GM23338 (cell line): ENCODE data around the gene B4GALT5. TPM values are rescaled to one million over a fixed set of nuclear protein-coding genes. Genes with fewer than 3 reads are reported as not detected.

Experiments
- ATAC-seq: fragments of 200-7000 bp; cut with Tn5 transposase; 3 replicates; pipeline ENCODE4 v1.9.1; 2020
- DNase-seq: peaks from one replicate; pipeline ENCODE4 v3.0.0-alpha.2; 2015; ENCODE audit warnings: low spot score
- H2AFZ ChIP-seq: fragments of 200-600 bp; sonication (generic); 2 replicates; pipeline ENCODE4 v1.8.0; 2016; ENCODE audit warnings: antibody characterized with exemption, mild to moderate bottlenecking, moderate library complexity
- H3F3A ChIP-seq: fragments of 200-600 bp; sonication (generic); replicated peaks from 2 replicates; pipeline ENCODE4 v1.8.0; 2017; ENCODE audit warnings: antibody characterized with exemption, mixed run types, low read depth
- H3K27ac ChIP-seq: fragments of 200-600 bp; sonication (generic); 2 replicates; pipeline ENCODE4 v1.6.1; 2016; ENCODE audit warnings: low read depth
- H3K27me3 ChIP-seq: fragments of 200-600 bp; sonication (generic); 2 replicates; pipeline ENCODE4 v1.8.0; 2016; ENCODE audit warnings: mild to moderate bottlenecking, mixed run types, moderate library complexity; ENCODE audit not compliant: insufficient read depth
- H3K36me3 ChIP-seq: fragments of 200-600 bp; sonication (generic); 2 replicates; pipeline ENCODE4 v1.8.0; 2016; ENCODE audit warnings: mild to moderate bottlenecking; ENCODE audit not compliant: insufficient read depth
- H3K4me1 ChIP-seq: fragments of 200-600 bp; sonication (generic); 2 replicates; pipeline ENCODE4 v1.8.0; 2016; ENCODE audit warnings: mild to moderate bottlenecking, moderate library complexity; ENCODE audit not compliant: insufficient read depth
- H3K4me2 ChIP-seq: fragments of 200-600 bp; sonication (generic); 2 replicates; pipeline ENCODE4 v1.7.1; 2017; ENCODE audit warnings: mixed run types
- H3K4me3 ChIP-seq: fragments of 200-600 bp; sonication (generic); 2 replicates; pipeline ENCODE4 v1.6.1; 2016; ENCODE audit warnings: mixed run types
- H3K79me2 ChIP-seq: fragments of 200-600 bp; sonication (generic); replicated peaks from 2 replicates; pipeline ENCODE4 v1.8.0; 2017; ENCODE audit warnings: mild to moderate bottlenecking; ENCODE audit not compliant: insufficient read depth
- H3K9me2 ChIP-seq: fragments of 200-600 bp; sonication (generic); 2 replicates; pipeline ENCODE4 v1.8.0; 2017; ENCODE audit not compliant: insufficient read depth
- H4K20me1 ChIP-seq: fragments of 200-600 bp; sonication (generic); replicated peaks from 2 replicates; pipeline ENCODE4 v1.8.0; 2017; ENCODE audit warnings: mild to moderate bottlenecking; ENCODE audit not compliant: insufficient read depth
- H3K27ac Mint-ChIP-seq: 2 replicates; pipeline ENCODE4 v1.8.0; 2020; ENCODE audit warnings: inconsistent platforms, mild to moderate bottlenecking, moderate library complexity, mixed read lengths
- H3K27me3 Mint-ChIP-seq: 3 replicates; pipeline ENCODE4 v1.8.0; 2022; ENCODE audit warnings: low read depth, mild to moderate bottlenecking, moderate library complexity, mixed read lengths, inconsistent platforms; ENCODE audit not compliant: insufficient read depth, poor library complexity
- H3K36me3 Mint-ChIP-seq: 3 replicates; pipeline ENCODE4 v1.8.0; 2021; ENCODE audit warnings: low read depth, mild to moderate bottlenecking, inconsistent platforms, moderate library complexity, mixed read lengths
- H3K4me1 Mint-ChIP-seq: 3 replicates; pipeline ENCODE4 v1.8.0; 2020; ENCODE audit warnings: mild to moderate bottlenecking, inconsistent platforms, mixed read lengths
- H3K4me3 Mint-ChIP-seq: 3 replicates; pipeline ENCODE4 v1.8.0; 2021; ENCODE audit warnings: moderate library complexity, mild to moderate bottlenecking, inconsistent platforms, mixed read lengths
- H3K9me3 Mint-ChIP-seq: 3 replicates; pipeline ENCODE4 v1.8.0; 2020; ENCODE audit warnings: moderate library complexity, mild to moderate bottlenecking, inconsistent platforms, mixed read lengths
- ETS1 ChIP-seq: IDR thresholded peaks from 2 replicates; pipeline ENCODE4 v1.6.1; 2016; ENCODE audit warnings: antibody characterized with exemption
- EZH2 ChIP-seq: fragments of 200-600 bp; sonication (generic); IDR thresholded peaks from one replicate; pipeline ENCODE4 v1.8.0; 2017; ENCODE audit warnings: antibody characterized with exemption, mild to moderate bottlenecking, low read depth; ENCODE audit not compliant: unreplicated experiment
- EZH2phosphoT487 ChIP-seq: fragments of 200-600 bp; sonication (generic); IDR thresholded peaks from one replicate; pipeline ENCODE4 v1.8.1; 2018; ENCODE audit warnings: antibody characterized with exemption; ENCODE audit not compliant: unreplicated experiment
- POLR2AphosphoS5 ChIP-seq: IDR thresholded peaks from 2 replicates; pipeline ENCODE4 v1.6.1; 2016; ENCODE audit warnings: antibody characterized with exemption, low read depth
- ZNF114 ChIP-seq: fragments of 250-450 bp; sonication (Bioruptor Pico); IDR thresholded peaks from 2 replicates; pipeline ENCODE4 v1.5.0; 2020; ENCODE audit warnings: mild to moderate bottlenecking, moderate library complexity
- polyA plus RNA-seq: library from polyadenylated mRNA; unstranded; fragments of >200 nt; fragmentation: Nextera tagmentation; extraction: Ambion mirVana; gene quantifications from 2 replicates; pipeline ENCODE4 v1.2.1, GENCODE V29; 2016
- total RNA-seq: library from RNA; depleted of rRNA; stranded (reverse); fragments of >200 nt; shearing (Covaris generic); gene quantifications from 2 replicates; pipeline ENCODE4 v1.2.3, GENCODE V29; 2014
- TF ChIP-seq, protein P1 (sequence below): fragments of 250-450 bp; sonication (Bioruptor Pico); IDR thresholded peaks from 2 replicates; pipeline ENCODE4 v1.5.0; 2020; ENCODE audit warnings: mild to moderate bottlenecking, moderate library complexity
- TF ChIP-seq, protein P2 (sequence below), 2 experiments: fragments of 200-600 bp in 1 of 2; sonication (generic) in 1 of 2; conservative IDR thresholded peaks; 2 replicates each; pipeline versions ENCODE4 v1.5.1 to v1.6.1; 2016 to 2017; ENCODE audit warnings: antibody characterized with exemption in 2 of 2, low read depth in 2 of 2, mild to moderate bottlenecking in 2 of 2, moderate library complexity in 1 of 2

The B4GALT5 gene
- total and polyA plus RNA-seq, 2 experiments from 2014 or later: 19.1 to 50.3 TPM

- Mint-ChIP-seq H3K27ac (no peak overlapping the region), H3K4me3 (no peak overlapping the region), H3K27me3 (peaks cover 2% of the 10 kb centered on the region), H3K36me3 (no peaks in the 10 kb centered on the region), H3K9me3 (no peaks in the 10 kb centered on the region), H3K4me1 (peaks cover 7% of the 10 kb centered on the region; the same call in 2 of the 3 replicates)
- peak; percentile 25 for DNase-seq
- H3F3A ChIP-seq: no peaks in the 10 kb centered on the region
- H4K20me1 ChIP-seq: no peaks in the 10 kb centered on the region
- no peak overlapping the region for H3K4me2 ChIP-seq
- TF ChIP-seq, protein P1, sequence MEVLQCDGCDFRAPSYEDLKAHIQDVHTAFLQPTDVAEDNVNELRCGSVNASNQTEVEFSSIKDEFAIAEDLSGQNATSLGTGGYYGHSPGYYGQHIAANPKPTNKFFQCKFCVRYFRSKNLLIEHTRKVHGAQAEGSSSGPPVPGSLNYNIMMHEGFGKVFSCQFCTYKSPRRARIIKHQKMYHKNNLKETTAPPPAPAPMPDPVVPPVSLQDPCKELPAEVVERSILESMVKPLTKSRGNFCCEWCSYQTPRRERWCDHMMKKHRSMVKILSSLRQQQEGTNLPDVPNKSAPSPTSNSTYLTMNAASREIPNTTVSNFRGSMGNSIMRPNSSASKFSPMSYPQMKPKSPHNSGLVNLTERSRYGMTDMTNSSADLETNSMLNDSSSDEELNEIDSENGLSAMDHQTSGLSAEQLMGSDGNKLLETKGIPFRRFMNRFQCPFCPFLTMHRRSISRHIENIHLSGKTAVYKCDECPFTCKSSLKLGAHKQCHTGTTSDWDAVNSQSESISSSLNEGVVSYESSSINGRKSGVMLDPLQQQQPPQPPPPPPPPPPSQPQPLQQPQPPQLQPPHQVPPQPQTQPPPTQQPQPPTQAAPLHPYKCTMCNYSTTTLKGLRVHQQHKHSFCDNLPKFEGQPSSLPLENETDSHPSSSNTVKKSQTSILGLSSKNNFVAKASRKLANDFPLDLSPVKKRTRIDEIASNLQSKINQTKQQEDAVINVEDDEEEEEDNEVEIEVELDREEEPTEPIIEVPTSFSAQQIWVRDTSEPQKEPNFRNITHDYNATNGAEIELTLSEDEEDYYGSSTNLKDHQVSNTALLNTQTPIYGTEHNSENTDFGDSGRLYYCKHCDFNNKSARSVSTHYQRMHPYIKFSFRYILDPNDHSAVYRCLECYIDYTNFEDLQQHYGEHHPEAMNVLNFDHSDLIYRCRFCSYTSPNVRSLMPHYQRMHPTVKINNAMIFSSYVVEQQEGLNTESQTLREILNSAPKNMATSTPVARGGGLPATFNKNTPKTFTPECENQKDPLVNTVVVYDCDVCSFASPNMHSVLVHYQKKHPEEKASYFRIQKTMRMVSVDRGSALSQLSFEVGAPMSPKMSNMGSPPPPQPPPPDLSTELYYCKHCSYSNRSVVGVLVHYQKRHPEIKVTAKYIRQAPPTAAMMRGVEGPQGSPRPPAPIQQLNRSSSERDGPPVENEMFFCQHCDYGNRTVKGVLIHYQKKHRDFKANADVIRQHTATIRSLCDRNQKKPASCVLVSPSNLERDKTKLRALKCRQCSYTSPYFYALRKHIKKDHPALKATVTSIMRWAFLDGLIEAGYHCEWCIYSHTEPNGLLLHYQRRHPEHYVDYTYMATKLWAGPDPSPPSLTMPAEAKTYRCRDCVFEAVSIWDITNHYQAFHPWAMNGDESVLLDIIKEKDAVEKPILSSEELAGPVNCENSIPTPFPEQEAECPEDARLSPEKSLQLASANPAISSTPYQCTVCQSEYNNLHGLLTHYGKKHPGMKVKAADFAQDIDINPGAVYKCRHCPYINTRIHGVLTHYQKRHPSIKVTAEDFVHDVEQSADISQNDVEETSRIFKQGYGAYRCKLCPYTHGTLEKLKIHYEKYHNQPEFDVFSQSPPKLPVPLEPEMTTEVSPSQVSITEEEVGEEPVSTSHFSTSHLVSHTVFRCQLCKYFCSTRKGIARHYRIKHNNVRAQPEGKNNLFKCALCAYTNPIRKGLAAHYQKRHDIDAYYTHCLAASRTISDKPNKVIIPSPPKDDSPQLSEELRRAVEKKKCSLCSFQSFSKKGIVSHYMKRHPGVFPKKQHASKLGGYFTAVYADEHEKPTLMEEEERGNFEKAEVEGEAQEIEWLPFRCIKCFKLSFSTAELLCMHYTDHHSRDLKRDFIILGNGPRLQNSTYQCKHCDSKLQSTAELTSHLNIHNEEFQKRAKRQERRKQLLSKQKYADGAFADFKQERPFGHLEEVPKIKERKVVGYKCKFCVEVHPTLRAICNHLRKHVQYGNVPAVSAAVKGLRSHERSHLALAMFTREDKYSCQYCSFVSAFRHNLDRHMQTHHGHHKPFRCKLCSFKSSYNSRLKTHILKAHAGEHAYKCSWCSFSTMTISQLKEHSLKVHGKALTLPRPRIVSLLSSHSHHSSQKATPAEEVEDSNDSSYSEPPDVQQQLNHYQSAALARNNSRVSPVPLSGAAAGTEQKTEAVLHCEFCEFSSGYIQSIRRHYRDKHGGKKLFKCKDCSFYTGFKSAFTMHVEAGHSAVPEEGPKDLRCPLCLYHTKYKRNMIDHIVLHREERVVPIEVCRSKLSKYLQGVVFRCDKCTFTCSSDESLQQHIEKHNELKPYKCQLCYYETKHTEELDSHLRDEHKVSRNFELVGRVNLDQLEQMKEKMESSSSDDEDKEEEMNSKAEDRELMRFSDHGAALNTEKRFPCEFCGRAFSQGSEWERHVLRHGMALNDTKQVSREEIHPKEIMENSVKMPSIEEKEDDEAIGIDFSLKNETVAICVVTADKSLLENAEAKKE (CRISPR knock-in tag): no peak
- TF ChIP-seq, protein P2, sequence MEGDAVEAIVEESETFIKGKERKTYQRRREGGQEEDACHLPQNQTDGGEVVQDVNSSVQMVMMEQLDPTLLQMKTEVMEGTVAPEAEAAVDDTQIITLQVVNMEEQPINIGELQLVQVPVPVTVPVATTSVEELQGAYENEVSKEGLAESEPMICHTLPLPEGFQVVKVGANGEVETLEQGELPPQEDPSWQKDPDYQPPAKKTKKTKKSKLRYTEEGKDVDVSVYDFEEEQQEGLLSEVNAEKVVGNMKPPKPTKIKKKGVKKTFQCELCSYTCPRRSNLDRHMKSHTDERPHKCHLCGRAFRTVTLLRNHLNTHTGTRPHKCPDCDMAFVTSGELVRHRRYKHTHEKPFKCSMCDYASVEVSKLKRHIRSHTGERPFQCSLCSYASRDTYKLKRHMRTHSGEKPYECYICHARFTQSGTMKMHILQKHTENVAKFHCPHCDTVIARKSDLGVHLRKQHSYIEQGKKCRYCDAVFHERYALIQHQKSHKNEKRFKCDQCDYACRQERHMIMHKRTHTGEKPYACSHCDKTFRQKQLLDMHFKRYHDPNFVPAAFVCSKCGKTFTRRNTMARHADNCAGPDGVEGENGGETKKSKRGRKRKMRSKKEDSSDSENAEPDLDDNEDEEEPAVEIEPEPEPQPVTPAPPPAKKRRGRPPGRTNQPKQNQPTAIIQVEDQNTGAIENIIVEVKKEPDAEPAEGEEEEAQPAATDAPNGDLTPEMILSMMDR (conservative IDR thresholded peaks at IDR 0.05; ENCODE audit: low read depth in 2 of 2): no peak
- TF ChIP-seq ZNF114 (CRISPR knock-in tag): no peak
- no peak for TF ChIP-seq ETS1
- no peak for TF ChIP-seq EZH2phosphoT487
- TF ChIP-seq EZH2: no peak
- no peak for TF ChIP-seq POLR2AphosphoS5
- H3K79me2 ChIP-seq: no peaks in the 10 kb centered on the region
- no peak overlapping the region for H3K4me3 ChIP-seq
- peak; percentile 67 for ATAC-seq
- no peaks in the 10 kb centered on the region for H3K36me3 ChIP-seq
- H2AFZ ChIP-seq: peak overlapping the region; percentile 93
- H3K9me2 ChIP-seq: no peaks in the 10 kb centered on the region
- no peak overlapping the region for H3K27ac ChIP-seq
- H3K27me3 ChIP-seq: no peaks in the 10 kb centered on the region
- H3K4me1 ChIP-seq: peaks cover 12% of the 10 kb centered on the region
These were observed 37.1 kb upstream of the B4GALT5 start for GRCh38 chr20:49750611-49751396.
